GM12878 (cell line): Measurements from ENCODE around the gene AMBN. TPM values are rescaled to one million over a fixed set of nuclear protein-coding genes. Genes with fewer than 3 reads are reported as not detected.

Source experiments
- ATAC-seq: fragments of 200-7000 bp; cut with Tn5 transposase; 3 replicates; pipeline ENCODE4 v1.9.1; 2020; ENCODE audit warnings: mild to moderate bottlenecking, moderate library complexity
- BruUV-seq: library from RNA; stranded (reverse); fragments of 400-500 nt; replicated peaks from 2 replicates; lab custom pipeline; 2021; lab: Mats Ljungman, UMichigan
- CTCF ChIA-PET: fragments of 300-600 bp; sonication (Branson Sonifier 250); formaldehyde crosslinking; extraction: SDS; loops from one replicate; lab custom pipeline; 2021; ENCODE audit warnings: inconsistent platforms; lab: Yijun Ruan, JAX
- POLR2A ChIA-PET: fragments of 350-600 bp; formaldehyde crosslinking; extraction: SDS; loops from one replicate; lab custom pipeline; 2021; ENCODE audit warnings: inconsistent platforms; lab: Charles Lee
- RAD21 ChIA-PET: fragments of 300-600 bp; sonication (Branson Sonifier 250); formaldehyde crosslinking; loops from one replicate; lab custom pipeline; 2023; ENCODE audit warnings: antibody characterized with exemption; ENCODE audit not compliant: unreplicated experiment; lab: Charles Lee
- SMC1A ChIA-PET: fragments of 300-600 bp; sonication (Branson Sonifier 250); formaldehyde crosslinking; loops from one replicate; lab custom pipeline; 2023; ENCODE audit not compliant: unreplicated experiment, uncharacterized antibody; lab: Charles Lee
- DNase-seq: peaks from one replicate; pipeline ENCODE4 v3.0.0-alpha.2; 2011; ENCODE audit warnings: low read depth, low spot score
- FAIRE-seq: peaks from 3 replicates; lab custom pipeline; 2011; peaks lifted over from hg19 to GRCh38; lab: Jason Lieb, UNC
- H2AFZ ChIP-seq: 2 replicates; pipeline ENCODE4 v1.6.0; 2011; ENCODE audit warnings: low read depth, low read length, control low read depth; ENCODE audit not compliant: control insufficient read depth
- H3K27ac ChIP-seq: 2 replicates; pipeline ENCODE4 v1.5.1; 2011; ENCODE audit warnings: control low read depth; ENCODE audit not compliant: control insufficient read depth, insufficient read depth
- H3K27me3 ChIP-seq, 2 experiments: replicated peaks in 1 of 2; 2 replicates each; pipeline versions ENCODE4 v1.6.0 to v1.6.1; 2011; ENCODE audit warnings: low read length in 1 of 2; ENCODE audit not compliant: control insufficient read depth in 2 of 2, insufficient read depth in 2 of 2
- H3K36me3 ChIP-seq, 2 experiments: 2 replicates each; pipeline ENCODE4 v1.5.1; 2011; ENCODE audit warnings: low read length in 1 of 2; ENCODE audit not compliant: control insufficient read depth in 2 of 2, insufficient read depth in 2 of 2
- H3K4me1 ChIP-seq: 2 replicates; pipeline ENCODE4 v1.6.1; 2011; ENCODE audit warnings: mild to moderate bottlenecking, low read length, moderate library complexity, mixed read lengths; ENCODE audit not compliant: control insufficient read depth, insufficient read depth
- H3K4me2 ChIP-seq: 2 replicates; pipeline ENCODE4 v1.6.0; 2011; ENCODE audit warnings: control low read depth; ENCODE audit not compliant: control insufficient read depth, insufficient read depth
- H3K4me3 ChIP-seq: fragments of 200-600 bp; sonication (generic); 2 replicates; pipeline ENCODE4 v1.5.1; 2016
- H3K79me2 ChIP-seq: 2 replicates; pipeline ENCODE4 v1.6.0; 2011; ENCODE audit warnings: low read length; ENCODE audit not compliant: control insufficient read depth, insufficient read depth
- H3K9ac ChIP-seq: 2 replicates; pipeline ENCODE4 v1.8.0; 2011; ENCODE audit warnings: low read length, control low read depth, mixed read lengths; ENCODE audit not compliant: control insufficient read depth, insufficient read depth
- H3K9me3 ChIP-seq: replicated peaks from 3 replicates; pipeline ENCODE4 v1.5.1; 2011; ENCODE audit warnings: mild to moderate bottlenecking, low read length; ENCODE audit not compliant: control insufficient read depth, insufficient read depth
- H4K20me1 ChIP-seq: 2 replicates; pipeline ENCODE4 v1.6.0; 2011; ENCODE audit not compliant: control insufficient read depth, insufficient read depth
- CHD1 ChIP-seq: IDR thresholded peaks from 2 replicates; pipeline ENCODE4 v1.6.1; 2012; ENCODE audit warnings: low read depth, low read length, improper control_type of control experiment
- RAD21 ChIP-seq: IDR thresholded peaks from 2 replicates; pipeline ENCODE4 v1.6.1; 2011; ENCODE audit warnings: mild to moderate bottlenecking, low read depth, low read length, moderate library complexity; ENCODE audit not compliant: insufficient read depth
- SMC3 ChIP-seq: IDR thresholded peaks from 2 replicates; pipeline ENCODE4 v1.6.1; 2011; ENCODE audit warnings: low read length, improper control_type of control experiment, borderline replicate concordance
- WGBS: methylation state at CpG from one replicate; pipeline ENCODE4 v1.1.6; 2016; ENCODE audit warnings: low lambda C conversion rate; ENCODE audit not compliant: insufficient replicate concordance, insufficient coverage; ENCODE audit errors: missing lambda C conversion rate; 5-methylcytosine and 5-hydroxymethylcytosine counted together
- in situ Hi-C: fragments of 300-500 bp; cut with MboI; formaldehyde crosslinking; loops from 9 replicates; pipeline ENCODE4 v1.14.3; 2018; ENCODE audit warnings: mixed read lengths
- intact Hi-C: fragments of 100-400 bp; cut with micrococcal nuclease; formaldehyde crosslinking; loops from one replicate; pipeline ENCODE4 v1.14.2; 2022; ENCODE audit not compliant: unreplicated experiment
- polyA plus RNA-seq, 11 experiments: library from polyadenylated mRNA; depleted of rRNA in 4 of 11; unstranded in 6 of 11; stranded (reverse) in 5 of 11; fragments of >200 nt; fragmentation: Nextera tagmentation in 4 of 11; fragmentation: Illumina TruSeq in 1 of 11; extraction: Ambion mirVana in 4 of 11; extraction: Trizol in 1 of 11; gene quantifications; 1 replicate in 1 of 11; 2 replicates in 10 of 11; pipeline versions ENCODE4 v1.2.1 to v1.2.3, GENCODE V29; 2011 to 2016; ENCODE audit warnings: inconsistent platforms in 2 of 11, missing spikeins in 2 of 11, low read depth in 1 of 11
- total RNA-seq, 4 experiments: library from RNA; depleted of rRNA in 3 of 4; stranded (reverse); fragments of >200 nt in 3 of 4; fragmentation: Illumina TruSeq in 1 of 4; extraction: Trizol in 1 of 4; gene quantifications; 2 replicates each; pipeline versions ENCODE4 v1.2.1 to v1.2.3, GENCODE V29; 2013 to 2021
- TF ChIP-seq, protein P1 (sequence below), 3 experiments: IDR thresholded peaks in 2 of 3; conservative IDR thresholded peaks in 1 of 3; 2 replicates each; pipeline ENCODE4 v1.5.1; 2011; ENCODE audit warnings: low read depth in 3 of 3, low read length in 3 of 3, mild to moderate bottlenecking in 3 of 3, control low read depth in 2 of 3, moderate library complexity in 2 of 3, inconsistent platforms in 1 of 3, mixed read lengths in 1 of 3; ENCODE audit not compliant: control insufficient read depth in 2 of 3, insufficient read depth in 1 of 3; ENCODE audit errors: extremely low read depth in 1 of 3

AMBN gene
- total and polyA plus RNA-seq, 10 of the 15 experiments (the other 5 are each of a cell fraction or from before 2014, with no cell fraction given) = 0.18 TPM; not detected in 9

DNA sequence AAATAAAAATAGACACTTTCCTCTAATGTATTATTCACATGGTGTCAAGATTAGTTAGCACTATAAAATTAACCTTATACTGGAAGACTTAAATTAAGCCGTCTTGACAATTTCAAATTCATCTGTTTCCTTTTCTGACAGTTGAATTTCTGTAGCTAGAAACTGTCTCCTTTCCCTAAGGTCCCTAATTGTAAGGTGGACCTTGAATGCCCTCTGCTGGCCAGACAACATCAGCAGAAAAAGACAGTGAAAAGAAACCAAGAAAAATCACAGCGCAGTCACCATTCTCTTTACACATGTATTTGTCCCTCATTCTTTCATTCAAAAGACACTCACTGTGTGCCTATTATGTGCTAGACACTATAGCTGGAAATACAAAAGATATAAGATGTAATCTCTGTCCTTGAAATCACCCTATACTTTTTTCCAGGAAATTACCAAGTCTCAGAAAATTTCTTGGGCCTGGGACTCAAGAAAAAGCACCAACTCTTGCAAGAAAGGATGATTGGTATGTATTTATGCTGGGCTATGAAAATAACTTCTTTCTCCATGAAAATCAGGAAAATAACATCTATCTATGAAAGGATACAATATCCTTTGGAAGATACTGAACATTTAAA lies 32.7 kb upstream of the AMBN start:
- no peak overlapping the region for H3K4me2 ChIP-seq
- POLR2A ChIA-PET = no interaction called here
- FAIRE-seq (peak; percentile 78), DNase-seq (no peak), ATAC-seq (peak; percentile 84)
- H3K27ac ChIP-seq = no peak overlapping the region
- 50% methylated on average over 2 of the region's 2 CpGs for WGBS
- H3K9ac ChIP-seq = no peak overlapping the region
- H3K4me1 ChIP-seq = no peaks in the 10 kb centered on the region
- CTCF ChIA-PET = interaction anchor here (0.7 to 3.1 kb wide), 15 partner anchors 9 to 678 kb away, joined by 3 to 8 read pairs (median 4); no protein-coding TSS in a partner anchor
- no peak overlapping the region for H3K4me3 ChIP-seq
- in situ Hi-C loops (no loop called here), intact Hi-C loops (loop anchor here (2.0 to 10.0 kb wide), 5 partner anchors 55 to 867 kb away; no protein-coding TSS in a partner anchor)
- SMC1A ChIA-PET = interaction anchor here (0.9 to 1.2 kb wide), 4 partner anchors 52 to 624 kb away, joined by 3 read pairs; no protein-coding TSS in a partner anchor
- no peaks in the 10 kb centered on the region for H3K36me3 ChIP-seq
- H2AFZ ChIP-seq = no peak overlapping the region
- BruUV-seq = no TSS peak
- peak; percentile 59; the same call in 1 of the 2 replicates for TF ChIP-seq SMC3
- TF ChIP-seq RAD21 = peak; percentile 82
- no peak for TF ChIP-seq CHD1
- TF ChIP-seq, protein P1, sequence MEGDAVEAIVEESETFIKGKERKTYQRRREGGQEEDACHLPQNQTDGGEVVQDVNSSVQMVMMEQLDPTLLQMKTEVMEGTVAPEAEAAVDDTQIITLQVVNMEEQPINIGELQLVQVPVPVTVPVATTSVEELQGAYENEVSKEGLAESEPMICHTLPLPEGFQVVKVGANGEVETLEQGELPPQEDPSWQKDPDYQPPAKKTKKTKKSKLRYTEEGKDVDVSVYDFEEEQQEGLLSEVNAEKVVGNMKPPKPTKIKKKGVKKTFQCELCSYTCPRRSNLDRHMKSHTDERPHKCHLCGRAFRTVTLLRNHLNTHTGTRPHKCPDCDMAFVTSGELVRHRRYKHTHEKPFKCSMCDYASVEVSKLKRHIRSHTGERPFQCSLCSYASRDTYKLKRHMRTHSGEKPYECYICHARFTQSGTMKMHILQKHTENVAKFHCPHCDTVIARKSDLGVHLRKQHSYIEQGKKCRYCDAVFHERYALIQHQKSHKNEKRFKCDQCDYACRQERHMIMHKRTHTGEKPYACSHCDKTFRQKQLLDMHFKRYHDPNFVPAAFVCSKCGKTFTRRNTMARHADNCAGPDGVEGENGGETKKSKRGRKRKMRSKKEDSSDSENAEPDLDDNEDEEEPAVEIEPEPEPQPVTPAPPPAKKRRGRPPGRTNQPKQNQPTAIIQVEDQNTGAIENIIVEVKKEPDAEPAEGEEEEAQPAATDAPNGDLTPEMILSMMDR (IDR thresholded peaks at IDR 0.05 in 2 of 3, conservative IDR thresholded peaks at IDR 0.05 in 1 of 3; ENCODE audit: control insufficient read depth in 2 of 3, extremely low read depth in 1 of 3, insufficient read depth in 1 of 3, low read depth in 3 of 3, low read length in 3 of 3) = peak; percentile 62 to 67 (median 67)
- TF ChIP-seq, all 136 proteins: peak for 3
- Histone ChIP-seq H3K79me2 (no peaks in the 10 kb centered on the region), H3K9me3 (no peaks in the 10 kb centered on the region), H3K27me3 (no peaks in the 10 kb centered on the region), H4K20me1 (no peaks in the 10 kb centered on the region)
- RAD21 ChIA-PET = interaction anchor here (0.6 to 1.9 kb wide), 4 partner anchors 35 to 376 kb away, joined by 3 to 5 read pairs (median 4); no protein-coding TSS in a partner anchor
